Measurements from ENCODE around the gene ZNF263. TPM values are rescaled to one million over a fixed set of nuclear protein-coding genes. Genes with fewer than 3 reads are reported as not detected.

ZNF263 gene
- total and polyA plus RNA-seq, 2 of the 13 experiments (the other 11 are each of a cell fraction or from before 2014, with no cell fraction given): 10.2 to 41.2 TPM

- no peak for TF ChIP-seq ZNF3 (CRISPR knock-in tag; IDR thresholded peaks at IDR 0.05)
- no peak for TF ChIP-seq HHEX (CRISPR knock-in tag; IDR thresholded peaks at IDR 0.05)
- no peak for TF ChIP-seq FOSL2 (CRISPR knock-in tag; IDR thresholded peaks at IDR 0.05)
- TF ChIP-seq ZNF329 (CRISPR knock-in tag; IDR thresholded peaks at IDR 0.05; ENCODE audit: low read depth): no peak
- TF ChIP-seq ZNF777 (CRISPR knock-in tag; IDR thresholded peaks at IDR 0.05): no peak
- TF ChIP-seq ZNF414 (CRISPR knock-in tag; IDR thresholded peaks at IDR 0.05): peak; percentile 45; the same call in 1 of the 2 replicates
- no peak for TF ChIP-seq PREB (CRISPR knock-in tag; IDR thresholded peaks at IDR 0.05)
- no peak for TF ChIP-seq RFX1 (IDR thresholded peaks at IDR 0.05)
- 0 out of 2 replicates have a peak, but pooled peaks have one; percentile 21 for TF ChIP-seq ZNF235 (CRISPR knock-in tag; IDR thresholded peaks at IDR 0.05; ENCODE audit: borderline replicate concordance)
- TF ChIP-seq HNF4A (CRISPR knock-in tag; IDR thresholded peaks at IDR 0.05): no peak
- no peak for TF ChIP-seq ZNF205 (CRISPR knock-in tag; IDR thresholded peaks at IDR 0.05)
- TF ChIP-seq ZNF614 (CRISPR knock-in tag; IDR thresholded peaks at IDR 0.05; ENCODE audit: borderline replicate concordance): no peak
- TF ChIP-seq NFAT5 (CRISPR knock-in tag; IDR thresholded peaks at IDR 0.05): no peak
- no peak for TF ChIP-seq POLR2AphosphoS2 (IDR thresholded peaks at IDR 0.05; ENCODE audit: low read depth, low read length)
- TF ChIP-seq ARID3A (IDR thresholded peaks at IDR 0.05; ENCODE audit: low read depth, low read length): no peak
- peak; percentile 10; the same call in 1 of the 2 replicates for TF ChIP-seq NR2C2 (CRISPR knock-in tag; IDR thresholded peaks at IDR 0.05; ENCODE audit: borderline replicate concordance)
- TF ChIP-seq ZNF713 (CRISPR knock-in tag; IDR thresholded peaks at IDR 0.05): no peak
- no peak for TF ChIP-seq MBD4 (IDR thresholded peaks at IDR 0.05; ENCODE audit: borderline replicate concordance, low read length)
- TF ChIP-seq ZNF333 (CRISPR knock-in tag; IDR thresholded peaks at IDR 0.05; ENCODE audit: borderline replicate concordance): no peak
- no peak for TF ChIP-seq PAX8 (CRISPR knock-in tag; IDR thresholded peaks at IDR 0.05; ENCODE audit: borderline replicate concordance)
- no peak for TF ChIP-seq MZF1 (CRISPR knock-in tag; IDR thresholded peaks at IDR 0.05; ENCODE audit: borderline replicate concordance)
These were observed 504 bp downstream of the ZNF263 start (continued) for GRCh38 chr16:3283543-3284447.

Data from HepG2 (cell line).